GM06990 (cell line): Measurements from ENCODE around the gene EIF3K.

Source experiments
- DNase-seq: peaks from one replicate; pipeline ENCODE4 v3.0.0-alpha.2; 2011; ENCODE audit not compliant: insufficient read length; ENCODE audit errors: extremely low read depth
- H3K27me3 ChIP-seq: replicated peaks from 2 replicates; pipeline ENCODE4 v1.6.0; 2011; ENCODE audit warnings: low read length; ENCODE audit not compliant: control insufficient read depth, insufficient read depth
- H3K36me3 ChIP-seq: 2 replicates; pipeline ENCODE4 v1.5.1; 2011; ENCODE audit warnings: low read length; ENCODE audit not compliant: control insufficient read depth, insufficient read depth
- H3K4me3 ChIP-seq: replicated peaks from 2 replicates; pipeline ENCODE4 v1.5.1; 2011; ENCODE audit warnings: low read depth, mild to moderate bottlenecking, control low read depth, low read length
- TF ChIP-seq, protein P1 (sequence below): IDR thresholded peaks from 2 replicates; pipeline ENCODE4 v1.5.1; 2011; ENCODE audit warnings: low read length, control low read depth, mild to moderate bottlenecking, inconsistent platforms; ENCODE audit not compliant: insufficient read depth, poor library complexity, severe bottlenecking

The EIF3K gene

DNA sequence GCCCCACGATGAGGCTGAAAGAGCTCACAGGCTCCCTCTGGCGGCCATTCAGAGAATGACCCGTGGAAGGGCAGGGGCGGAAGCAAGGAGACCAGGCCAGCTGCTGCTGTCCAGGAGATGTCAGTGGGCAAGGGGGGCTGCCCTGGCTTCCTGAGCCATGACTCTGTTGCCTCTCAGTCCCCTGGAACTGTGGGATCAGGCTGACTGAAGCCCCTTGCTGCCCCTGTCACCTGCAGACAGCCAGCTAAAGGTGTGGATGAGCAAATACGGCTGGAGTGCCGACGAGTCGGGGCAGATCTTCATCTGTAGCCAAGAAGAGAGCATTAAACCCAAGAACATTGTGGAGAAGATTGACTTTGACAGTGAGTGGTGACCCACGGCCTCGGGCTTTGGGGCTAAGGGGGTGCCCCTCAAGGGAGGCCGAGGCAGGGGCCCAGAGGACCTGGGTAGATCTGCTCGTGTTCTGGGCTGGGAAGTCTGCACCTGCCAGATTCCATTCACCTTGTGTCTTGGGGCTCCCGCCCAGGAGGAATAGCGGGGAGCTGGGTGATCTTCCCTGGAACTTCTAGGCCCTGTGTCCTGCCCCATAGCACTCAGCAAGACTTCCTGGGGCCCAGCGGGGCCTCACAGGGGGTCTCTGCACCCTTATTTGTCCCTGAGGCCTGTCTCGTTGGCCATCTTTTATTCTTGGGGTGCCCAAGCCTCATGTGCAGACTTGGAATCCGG lies 15.9 kb downstream of the EIF3K start:
- DNase-seq, result peak; percentile 50
- TF ChIP-seq, protein P1, sequence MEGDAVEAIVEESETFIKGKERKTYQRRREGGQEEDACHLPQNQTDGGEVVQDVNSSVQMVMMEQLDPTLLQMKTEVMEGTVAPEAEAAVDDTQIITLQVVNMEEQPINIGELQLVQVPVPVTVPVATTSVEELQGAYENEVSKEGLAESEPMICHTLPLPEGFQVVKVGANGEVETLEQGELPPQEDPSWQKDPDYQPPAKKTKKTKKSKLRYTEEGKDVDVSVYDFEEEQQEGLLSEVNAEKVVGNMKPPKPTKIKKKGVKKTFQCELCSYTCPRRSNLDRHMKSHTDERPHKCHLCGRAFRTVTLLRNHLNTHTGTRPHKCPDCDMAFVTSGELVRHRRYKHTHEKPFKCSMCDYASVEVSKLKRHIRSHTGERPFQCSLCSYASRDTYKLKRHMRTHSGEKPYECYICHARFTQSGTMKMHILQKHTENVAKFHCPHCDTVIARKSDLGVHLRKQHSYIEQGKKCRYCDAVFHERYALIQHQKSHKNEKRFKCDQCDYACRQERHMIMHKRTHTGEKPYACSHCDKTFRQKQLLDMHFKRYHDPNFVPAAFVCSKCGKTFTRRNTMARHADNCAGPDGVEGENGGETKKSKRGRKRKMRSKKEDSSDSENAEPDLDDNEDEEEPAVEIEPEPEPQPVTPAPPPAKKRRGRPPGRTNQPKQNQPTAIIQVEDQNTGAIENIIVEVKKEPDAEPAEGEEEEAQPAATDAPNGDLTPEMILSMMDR, result peak; percentile 84
- H3K27me3 ChIP-seq, result no peaks in the 10 kb centered on the region
- peaks cover 13% of the 10 kb centered on the region for H3K36me3 ChIP-seq
- H3K4me3 ChIP-seq, result no peak overlapping the region

DNA sequence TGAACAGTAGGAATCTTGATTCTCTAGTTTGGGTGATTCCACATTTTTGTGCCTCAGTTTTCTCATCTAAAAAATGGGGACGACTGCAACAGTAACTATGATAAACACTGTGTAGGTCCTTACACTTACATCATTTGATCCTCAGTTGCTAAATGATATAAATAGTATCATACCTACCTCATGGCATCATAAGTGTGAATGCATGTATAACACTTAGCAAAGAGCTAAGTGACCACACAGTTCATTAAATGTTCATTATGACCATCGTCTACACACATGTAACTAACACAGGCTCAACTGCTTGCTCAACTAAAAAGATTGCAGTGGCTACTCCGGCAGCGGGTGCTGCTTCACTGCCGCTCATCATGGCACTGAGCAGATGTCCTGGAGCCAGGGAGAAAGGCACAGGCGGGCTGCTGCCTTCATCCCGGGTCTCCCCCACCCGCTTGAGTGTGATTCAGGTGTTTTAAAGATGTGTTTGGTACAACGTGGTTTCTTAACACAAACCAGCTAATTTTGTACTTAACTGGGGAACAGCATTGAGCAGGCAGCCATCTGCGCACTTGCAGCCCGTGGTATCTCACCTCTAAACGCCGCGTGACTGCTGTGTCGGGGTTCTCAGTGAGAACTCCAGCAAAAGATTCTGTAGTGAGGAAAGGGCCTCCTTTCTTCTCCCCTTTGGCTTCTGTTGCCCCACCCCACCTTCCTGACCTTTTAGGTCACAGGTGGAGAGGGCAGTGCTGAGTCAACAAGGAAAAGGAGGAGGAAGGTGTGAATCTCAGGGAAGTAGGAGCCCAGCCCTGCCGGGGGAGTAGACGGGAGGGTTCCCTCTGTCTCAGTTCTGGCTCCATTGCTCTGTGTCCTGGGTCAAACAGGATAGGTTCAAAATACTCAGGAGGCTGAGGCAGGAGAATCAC lies 16.8 kb downstream of the EIF3K start:
- no peak for DNase-seq
- H3K4me3 ChIP-seq, result no peak overlapping the region
- H3K36me3 ChIP-seq, result peaks cover 13% of the 10 kb centered on the region
- TF ChIP-seq, protein P1, result no peak
- no peaks in the 10 kb centered on the region for H3K27me3 ChIP-seq

GRCh38 chr19:38638461-38638860 lies 19.5 kb downstream of the EIF3K start:
- Histone ChIP-seq H3K4me3 (no peak overlapping the region), H3K27me3 (no peaks in the 10 kb centered on the region), H3K36me3 (peaks cover 10% of the 10 kb centered on the region)
- TF ChIP-seq, protein P1, result no peak
- no peak for DNase-seq

DNA sequence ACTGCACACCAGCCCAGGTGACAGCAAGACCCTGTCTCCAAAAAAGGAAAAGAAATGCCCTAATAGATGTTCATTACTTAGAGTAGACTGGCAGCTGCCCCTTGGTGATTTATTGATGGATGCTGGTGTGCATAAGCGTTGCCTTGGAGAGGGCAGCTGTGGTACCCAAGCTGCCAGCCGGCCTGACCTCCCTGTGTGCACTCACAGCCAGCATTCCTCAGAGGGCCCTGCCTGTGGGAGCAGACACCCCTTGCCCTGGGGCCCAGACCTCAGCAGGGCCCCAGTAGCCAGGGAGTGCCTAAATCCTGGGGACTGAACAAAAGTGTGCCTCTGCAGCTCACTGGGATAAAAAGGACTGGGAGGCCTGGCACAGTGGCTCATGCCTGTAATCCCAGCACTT lies 20.7 kb downstream of the EIF3K start:
- H3K36me3 ChIP-seq, result peaks cover 9% of the 10 kb centered on the region
- no peak overlapping the region for H3K4me3 ChIP-seq
- DNase-seq, result no peak
- TF ChIP-seq, protein P1, result no peak
- no peaks in the 10 kb centered on the region for H3K27me3 ChIP-seq

GRCh38 chr19:38640368-38640767 lies 21.4 kb downstream of the EIF3K start:
- no peak for DNase-seq
- TF ChIP-seq, protein P1, result no peak
- no peaks in the 10 kb centered on the region for H3K27me3 ChIP-seq
- H3K4me3 ChIP-seq, result no peak overlapping the region
- peaks cover 3% of the 10 kb centered on the region for H3K36me3 ChIP-seq
